ENCODE results near the gene CALML5.

DNA sequence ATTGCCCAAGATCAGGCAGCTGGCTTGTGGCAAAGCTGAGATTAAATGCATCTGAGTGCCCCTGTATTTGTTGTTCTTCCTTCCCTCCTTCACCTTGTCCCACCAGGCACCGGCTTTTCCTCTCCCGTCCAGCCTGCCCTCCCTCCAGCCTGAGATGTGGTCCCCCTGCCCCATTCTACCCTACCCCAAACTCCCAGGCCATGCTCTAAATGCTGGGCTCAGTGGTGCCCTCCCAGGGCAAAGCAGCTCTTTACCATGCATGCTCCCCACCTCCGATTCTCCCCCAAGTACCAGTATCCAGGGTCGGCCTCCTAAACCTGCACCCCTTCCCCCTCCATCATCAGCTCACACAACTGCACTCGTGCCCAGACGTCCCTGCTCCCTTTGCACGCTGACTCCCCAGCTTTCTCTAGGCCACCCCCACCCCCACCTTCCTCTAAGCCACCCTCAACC is 36.5 kb downstream of the CALML5 start:
- TF ChIP-seq POLR2A (IDR thresholded peaks at IDR 0.05) (no peak), CTCF (IDR thresholded peaks at IDR 0.05) (no peak)

Data from breast epithelium (tissue), 3 donors.